Activated naive CD8-positive, alpha-beta T cell treated with anti-CD3 and anti-CD28 coated beads, Interleukin-2, amount 10 ng/mL, durations not matched to agents 7 days and 5 days (primary cell): ENCODE results near the gene TINAGL1. TPM values are rescaled to one million over a fixed set of nuclear protein-coding genes. Genes with fewer than 3 reads are reported as not detected.

Experiments used
- ATAC-seq: fragments of 150-1000 bp; cut with Tn5 transposase; one replicate; pipeline ENCODE4 v1.10.0; 2021; ENCODE audit warnings: low read depth, moderate library complexity
- POLR2A ChIA-PET: fragments of 350-600 bp; sonication (Branson Sonifier 250); formaldehyde crosslinking; loops from one replicate; lab custom pipeline; 2021; ENCODE audit warnings: antibody characterized with exemption; lab: Charles Lee
- DNase-seq: peaks from one replicate; pipeline ENCODE4 v3.0.0; 2021
- H3K27ac Mint-ChIP-seq: one replicate; pipeline ENCODE4 v1.8.0; 2022; ENCODE audit warnings: mild to moderate bottlenecking, mixed read lengths
- H3K27me3 Mint-ChIP-seq: one replicate; pipeline ENCODE4 v1.8.0; 2022; ENCODE audit warnings: mild to moderate bottlenecking, moderate library complexity, mixed read lengths
- H3K36me3 Mint-ChIP-seq: one replicate; pipeline ENCODE4 v1.8.0; 2021; ENCODE audit warnings: mild to moderate bottlenecking, mixed read lengths
- H3K4me1 Mint-ChIP-seq: one replicate; pipeline ENCODE4 v1.8.0; 2021; ENCODE audit warnings: mixed read lengths
- H3K4me3 Mint-ChIP-seq: one replicate; pipeline ENCODE4 v1.8.0; 2022; ENCODE audit warnings: mild to moderate bottlenecking, moderate library complexity, mixed read lengths
- H3K9me3 Mint-ChIP-seq: one replicate; pipeline ENCODE4 v1.8.0; 2021; ENCODE audit warnings: mixed read lengths
- total RNA-seq, 2 experiments: library from RNA; stranded (reverse); gene quantifications; one replicate each; pipeline ENCODE4 v1.2.3, GENCODE V29; 2021

Gene TINAGL1
- total RNA-seq, 2 experiments from 2014 or later: not detected

DNA sequence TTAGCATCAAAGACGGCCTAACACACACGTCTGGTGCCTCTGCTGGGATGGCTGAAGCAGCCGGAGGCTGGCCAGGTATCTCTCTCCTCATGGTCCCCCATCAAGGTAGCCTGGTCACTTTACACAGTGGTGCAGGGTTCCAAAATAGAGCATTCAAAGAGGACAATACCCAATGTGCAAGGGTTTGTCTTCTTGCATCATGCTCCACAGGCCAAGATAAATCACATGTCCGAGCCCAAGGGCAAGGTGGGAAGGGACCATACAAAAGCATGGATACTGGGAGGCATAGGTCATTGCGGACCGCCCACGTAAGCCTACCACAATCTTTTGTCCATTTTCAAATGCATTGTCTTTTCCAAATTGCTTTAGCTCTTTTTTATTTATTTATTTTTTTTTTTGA lies 23.8 kb upstream of the TINAGL1 start:
- Mint-ChIP-seq H3K27ac (no peak overlapping the region), H3K9me3 (no peaks in the 10 kb centered on the region), H3K36me3 (no peaks in the 10 kb centered on the region), H3K27me3 (peaks cover 40% of the 10 kb centered on the region), H3K4me3 (no peak overlapping the region), H3K4me1 (peaks cover 8% of the 10 kb centered on the region)
- POLR2A ChIA-PET: no interaction called here
- ATAC-seq (no peak), DNase-seq (no peak)

DNA sequence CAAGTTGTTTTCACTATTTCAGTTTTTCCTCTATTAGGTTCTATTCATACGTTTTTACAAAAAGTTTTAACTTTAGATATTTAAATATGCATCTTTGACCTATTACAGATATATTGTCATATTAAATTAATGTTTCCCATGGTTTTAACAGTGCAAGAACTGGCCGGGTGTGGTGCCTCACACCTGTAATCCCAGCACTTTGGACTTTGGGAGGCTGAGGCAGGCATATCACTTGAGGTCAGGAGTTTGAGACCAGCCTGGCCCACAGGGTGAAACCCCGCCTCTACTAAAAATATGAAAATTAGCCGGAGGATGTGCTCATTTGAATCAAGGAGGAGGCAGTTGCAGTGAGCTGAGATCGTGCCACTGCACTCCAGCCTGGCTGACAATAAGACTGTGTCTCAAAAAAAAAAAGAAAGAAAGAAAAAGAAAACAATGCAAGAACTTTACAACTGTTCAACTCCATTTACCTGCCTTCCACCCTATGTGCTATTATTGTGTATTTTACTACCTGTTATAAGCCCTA lies 19.8 kb upstream of the TINAGL1 start:
- POLR2A ChIA-PET: no interaction called here
- Mint-ChIP-seq H3K4me3 (no peak overlapping the region), H3K4me1 (no peaks in the 10 kb centered on the region), H3K27ac (no peak overlapping the region), H3K9me3 (no peaks in the 10 kb centered on the region), H3K36me3 (no peaks in the 10 kb centered on the region), H3K27me3 (peaks cover 47% of the 10 kb centered on the region)
- no peak for ATAC-seq
- no peak for DNase-seq

DNA sequence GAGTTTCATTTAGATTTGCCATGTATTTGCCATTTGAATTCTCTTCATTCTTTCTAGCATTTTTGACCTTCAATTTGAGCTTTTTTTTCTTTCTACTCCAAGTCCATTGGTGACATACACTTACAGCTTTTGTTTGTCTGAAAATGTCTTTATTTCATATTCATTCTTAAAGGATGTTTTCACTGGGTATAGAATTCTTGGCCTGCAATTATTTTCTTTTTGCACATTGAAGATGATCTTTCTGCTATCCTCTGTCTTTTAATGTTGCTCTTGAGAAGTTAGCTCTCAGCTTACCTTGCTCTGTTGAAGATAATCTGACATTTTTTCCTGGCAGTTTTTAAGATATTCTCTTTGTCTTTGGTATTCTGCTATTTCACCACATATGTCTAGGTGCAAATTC lies 16.6 kb upstream of the TINAGL1 start:
- Mint-ChIP-seq H3K36me3 (no peaks in the 10 kb centered on the region), H3K4me3 (no peak overlapping the region), H3K27me3 (peaks cover 37% of the 10 kb centered on the region), H3K4me1 (no peaks in the 10 kb centered on the region), H3K27ac (no peak overlapping the region), H3K9me3 (no peaks in the 10 kb centered on the region)
- DNase-seq: no peak
- POLR2A ChIA-PET: no interaction called here
- ATAC-seq: no peak

DNA sequence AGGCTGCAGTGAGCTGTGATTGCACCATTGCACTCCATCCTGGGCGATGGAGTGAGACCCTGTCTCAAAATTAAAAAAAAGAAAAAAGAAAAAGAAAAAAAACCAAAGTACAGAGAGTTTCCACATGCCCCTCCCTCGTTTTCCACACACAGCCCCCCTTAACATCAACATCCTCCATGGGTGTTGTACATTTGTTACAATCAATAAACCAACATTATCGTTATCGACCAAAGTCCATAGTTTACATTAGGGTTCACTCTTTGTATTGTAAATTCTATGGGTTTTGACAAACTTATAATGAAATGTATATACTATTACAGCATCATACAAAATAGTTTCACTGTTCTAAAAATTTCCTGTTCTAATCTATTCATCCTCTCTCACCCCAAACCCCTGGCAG lies 15.9 kb upstream of the TINAGL1 start:
- Mint-ChIP-seq H3K4me1 (no peaks in the 10 kb centered on the region), H3K27me3 (peaks cover 30% of the 10 kb centered on the region), H3K9me3 (no peaks in the 10 kb centered on the region), H3K27ac (no peak overlapping the region), H3K36me3 (no peaks in the 10 kb centered on the region), H3K4me3 (no peak overlapping the region)
- POLR2A ChIA-PET: no interaction called here
- DNase-seq (no peak), ATAC-seq (no peak)

DNA sequence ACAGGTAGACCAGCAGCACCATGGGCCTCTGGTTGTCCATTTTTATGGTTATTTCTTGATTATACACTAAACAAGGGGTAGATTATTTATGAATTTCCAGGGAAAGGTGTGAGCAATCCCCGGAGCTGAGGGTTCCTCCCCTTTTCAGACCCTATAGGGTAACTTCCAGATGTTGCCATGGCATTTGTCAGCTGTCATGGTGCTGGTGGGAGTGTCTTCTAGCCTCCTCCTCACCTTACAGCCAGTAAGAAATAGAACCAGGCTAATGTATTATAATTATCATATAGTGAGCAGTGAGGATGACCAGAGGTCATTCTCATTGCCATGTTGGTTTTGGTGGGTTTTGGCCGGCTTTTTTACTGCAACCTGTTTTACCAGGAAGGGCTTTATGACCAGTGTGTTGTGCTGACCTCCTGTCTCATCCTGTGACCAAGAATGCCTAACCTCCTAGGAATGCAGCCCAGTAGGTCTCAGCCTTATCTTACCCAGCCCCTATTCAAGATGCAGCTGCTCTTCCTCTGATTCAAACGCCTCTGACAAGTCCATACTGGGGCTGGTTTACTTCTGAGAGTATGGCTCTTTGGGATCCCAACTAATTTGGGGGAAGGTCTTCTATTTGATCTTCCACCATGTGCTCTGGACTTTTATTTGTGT lies 13.5 kb upstream of the TINAGL1 start:
- Mint-ChIP-seq H3K9me3 (no peaks in the 10 kb centered on the region), H3K27me3 (peaks cover 20% of the 10 kb centered on the region), H3K4me3 (no peak overlapping the region), H3K36me3 (no peaks in the 10 kb centered on the region), H3K4me1 (no peaks in the 10 kb centered on the region), H3K27ac (no peak overlapping the region)
- POLR2A ChIA-PET: interaction anchor here (1.0 kb wide), 1 partner anchor 14 kb away, joined by 3 read pairs; no protein-coding TSS in a partner anchor
- ATAC-seq (no peak), DNase-seq (no peak)

DNA sequence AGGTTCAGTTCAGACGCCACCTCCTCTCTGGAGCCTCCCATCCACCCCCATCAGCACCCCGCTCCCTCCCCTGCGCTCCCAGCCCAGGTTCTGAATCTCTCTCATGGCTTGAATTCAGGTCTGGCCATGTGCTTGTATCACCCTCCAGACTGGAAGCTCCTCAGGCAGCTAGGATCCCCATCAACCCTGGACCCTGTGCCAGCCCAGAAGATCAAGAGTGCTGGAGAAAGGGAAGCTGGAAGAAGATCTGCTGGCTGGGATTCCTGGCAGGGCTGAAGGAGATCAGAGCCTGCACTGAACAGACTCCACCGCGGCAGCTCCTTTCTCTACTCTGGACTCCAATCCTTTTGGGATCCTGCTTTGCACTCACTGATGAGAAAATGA lies 11.7 kb upstream of the TINAGL1 start:
- Mint-ChIP-seq H3K4me3 (no peak overlapping the region), H3K27ac (no peak overlapping the region), H3K4me1 (no peaks in the 10 kb centered on the region), H3K9me3 (no peaks in the 10 kb centered on the region), H3K36me3 (no peaks in the 10 kb centered on the region), H3K27me3 (peaks cover 15% of the 10 kb centered on the region)
- no peak for DNase-seq
- no peak for ATAC-seq
- POLR2A ChIA-PET: no interaction called here

DNA sequence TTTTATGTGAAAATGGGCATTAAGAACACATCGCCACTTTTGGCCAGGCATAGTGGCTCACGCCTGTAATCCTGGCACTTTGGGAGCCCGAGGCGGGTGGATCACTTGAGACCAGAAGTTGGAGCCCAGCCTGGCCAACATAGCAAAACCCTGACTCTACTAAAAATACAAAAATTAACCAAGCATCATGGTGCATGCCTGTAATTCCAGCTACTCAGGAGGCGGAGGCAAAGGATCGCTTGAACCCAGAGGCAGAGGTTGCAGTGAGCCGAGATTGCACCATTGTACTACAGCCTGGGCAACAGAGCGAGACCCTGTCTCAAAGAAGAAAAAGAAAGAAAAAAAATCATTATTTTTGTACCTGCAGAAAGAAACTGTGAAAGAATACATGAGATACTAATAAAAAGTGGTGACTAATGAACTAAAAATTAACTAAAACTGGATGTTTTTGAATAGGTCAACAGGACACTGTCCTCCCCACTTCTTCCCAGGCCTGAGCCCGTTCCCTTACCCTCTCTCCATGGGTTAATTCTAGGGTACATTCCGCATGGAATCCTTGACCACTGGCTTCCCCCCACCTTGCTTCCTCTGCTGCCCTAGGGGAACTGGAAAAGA lies 8.3 kb upstream of the TINAGL1 start:
- H3K27ac Mint-ChIP-seq: no peak overlapping the region
- H3K9me3 Mint-ChIP-seq: no peaks in the 10 kb centered on the region
- H3K4me1 Mint-ChIP-seq: no peaks in the 10 kb centered on the region
- ATAC-seq (no peak), DNase-seq (no peak)
- no peaks in the 10 kb centered on the region for H3K36me3 Mint-ChIP-seq
- peaks cover 7% of the 10 kb centered on the region for H3K27me3 Mint-ChIP-seq
- H3K4me3 Mint-ChIP-seq: no peak overlapping the region
- POLR2A ChIA-PET: no interaction called here

DNA sequence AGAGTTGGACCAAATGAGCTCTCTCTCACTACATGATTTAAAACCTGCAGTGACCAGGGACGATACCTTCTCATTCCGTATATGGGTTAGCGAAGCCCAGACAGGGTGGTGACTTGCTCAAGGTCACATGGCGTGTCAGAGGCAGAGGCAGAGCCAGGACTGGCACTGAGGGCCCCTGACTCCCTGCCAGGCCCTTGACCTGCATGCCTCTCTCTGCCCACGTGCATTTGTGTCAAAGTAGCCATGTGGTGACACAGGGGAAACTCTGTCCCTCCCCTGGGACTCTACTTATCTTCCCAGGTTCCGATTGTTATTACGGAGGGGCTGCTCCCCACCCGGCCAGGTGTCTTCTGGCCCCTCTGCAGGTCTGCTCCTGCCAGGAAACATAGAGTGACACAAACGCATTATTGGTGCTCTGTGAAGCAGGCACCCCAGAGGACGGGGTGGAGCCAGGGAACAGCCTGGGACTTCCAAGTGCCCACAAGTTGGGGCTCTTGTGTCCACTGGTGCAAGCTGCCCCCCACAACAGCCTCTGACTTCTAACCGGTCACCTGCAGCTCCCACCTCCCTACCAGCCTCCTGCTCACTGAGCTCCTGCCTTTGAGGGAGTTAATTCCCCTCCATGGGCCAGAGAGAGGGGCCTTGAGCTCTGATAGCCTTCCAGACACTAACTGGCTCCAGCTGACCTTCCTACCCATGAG lies 7.3 kb upstream of the TINAGL1 start:
- Mint-ChIP-seq H3K36me3 (no peaks in the 10 kb centered on the region), H3K4me3 (no peak overlapping the region), H3K4me1 (no peaks in the 10 kb centered on the region), H3K27me3 (peaks cover 7% of the 10 kb centered on the region), H3K9me3 (no peaks in the 10 kb centered on the region), H3K27ac (no peak overlapping the region)
- no peak for DNase-seq
- POLR2A ChIA-PET: no interaction called here
- no peak for ATAC-seq

DNA sequence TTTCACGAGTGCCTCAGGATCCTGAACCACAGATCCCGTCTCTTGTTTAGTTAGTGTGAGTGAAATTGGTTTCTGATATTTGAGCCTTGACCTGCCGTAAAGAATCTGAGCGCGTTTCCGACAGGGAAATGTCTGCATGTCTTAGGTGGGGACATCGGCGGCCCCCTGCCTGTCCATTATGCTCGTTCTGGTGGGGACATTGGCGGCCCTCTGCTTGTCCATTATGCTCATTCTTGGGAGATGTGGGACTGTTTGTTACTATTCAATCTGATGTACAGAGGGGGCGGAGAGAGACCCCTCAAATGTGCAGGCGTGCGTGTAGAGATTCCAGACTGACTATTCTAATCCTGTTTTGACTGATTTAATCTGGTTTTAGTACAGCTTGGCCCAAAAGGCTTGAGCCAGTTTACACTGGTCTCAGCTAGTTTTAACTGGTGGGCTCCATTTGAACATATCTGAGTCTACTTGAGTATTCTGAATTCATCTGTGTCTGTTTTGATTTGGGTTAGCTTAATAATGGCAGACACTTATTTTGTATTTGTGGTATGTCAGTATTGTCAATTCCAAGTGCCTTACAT lies 6.6 kb upstream of the TINAGL1 start:
- H3K4me3 Mint-ChIP-seq: no peak overlapping the region
- no peaks in the 10 kb centered on the region for H3K4me1 Mint-ChIP-seq
- H3K9me3 Mint-ChIP-seq: no peaks in the 10 kb centered on the region
- no peak for DNase-seq
- ATAC-seq: no peak
- H3K27me3 Mint-ChIP-seq: peaks cover 7% of the 10 kb centered on the region
- no peaks in the 10 kb centered on the region for H3K36me3 Mint-ChIP-seq
- no peak overlapping the region for H3K27ac Mint-ChIP-seq
- POLR2A ChIA-PET: no interaction called here

DNA sequence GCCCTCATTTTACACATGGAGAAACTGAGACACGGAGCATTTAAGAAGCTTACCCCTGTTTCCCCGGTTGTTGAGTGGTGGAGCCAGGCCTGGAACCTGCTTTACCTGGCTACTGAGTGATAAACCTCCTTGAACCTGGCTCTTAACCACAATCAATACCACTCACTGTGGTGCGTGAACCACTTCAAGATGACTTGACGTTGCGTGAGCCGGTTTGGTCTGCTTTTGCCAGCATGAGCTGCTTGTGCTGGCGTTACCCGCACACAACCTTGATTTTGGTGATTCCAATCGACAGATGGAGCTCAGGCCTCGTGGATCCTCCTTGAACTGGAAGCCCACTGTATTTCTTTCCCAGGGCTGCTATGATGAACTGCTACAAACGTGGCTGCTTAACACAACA lies 6.1 kb upstream of the TINAGL1 start:
- Mint-ChIP-seq H3K4me3 (no peak overlapping the region), H3K36me3 (no peaks in the 10 kb centered on the region), H3K27me3 (peaks cover 7% of the 10 kb centered on the region), H3K4me1 (no peaks in the 10 kb centered on the region), H3K27ac (no peak overlapping the region), H3K9me3 (no peaks in the 10 kb centered on the region)
- POLR2A ChIA-PET: no interaction called here
- DNase-seq: no peak
- no peak for ATAC-seq

DNA sequence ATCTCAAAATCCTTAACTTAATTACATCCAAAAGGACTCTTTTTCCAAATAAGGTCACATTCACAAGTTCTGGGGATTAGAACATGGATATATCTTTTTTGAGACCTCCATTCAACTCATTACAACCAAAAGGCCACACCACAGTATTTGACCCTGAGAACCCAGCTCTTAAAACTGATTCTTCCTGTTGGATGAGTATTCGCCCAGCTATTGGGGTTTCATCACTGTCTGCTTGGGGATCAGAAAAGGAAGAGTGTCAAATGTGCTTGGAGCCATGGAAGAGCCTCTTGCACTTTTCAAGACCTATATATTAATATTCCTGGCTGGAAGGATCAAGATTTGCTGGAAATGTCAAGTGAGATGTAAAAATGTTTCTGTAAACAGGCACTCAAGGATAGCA lies 5.4 kb upstream of the TINAGL1 start:
- POLR2A ChIA-PET: no interaction called here
- no peak for ATAC-seq
- Mint-ChIP-seq H3K36me3 (no peaks in the 10 kb centered on the region), H3K9me3 (no peaks in the 10 kb centered on the region), H3K27me3 (peaks cover 7% of the 10 kb centered on the region), H3K4me1 (no peaks in the 10 kb centered on the region), H3K4me3 (no peak overlapping the region), H3K27ac (no peak overlapping the region)
- DNase-seq: no peak

DNA sequence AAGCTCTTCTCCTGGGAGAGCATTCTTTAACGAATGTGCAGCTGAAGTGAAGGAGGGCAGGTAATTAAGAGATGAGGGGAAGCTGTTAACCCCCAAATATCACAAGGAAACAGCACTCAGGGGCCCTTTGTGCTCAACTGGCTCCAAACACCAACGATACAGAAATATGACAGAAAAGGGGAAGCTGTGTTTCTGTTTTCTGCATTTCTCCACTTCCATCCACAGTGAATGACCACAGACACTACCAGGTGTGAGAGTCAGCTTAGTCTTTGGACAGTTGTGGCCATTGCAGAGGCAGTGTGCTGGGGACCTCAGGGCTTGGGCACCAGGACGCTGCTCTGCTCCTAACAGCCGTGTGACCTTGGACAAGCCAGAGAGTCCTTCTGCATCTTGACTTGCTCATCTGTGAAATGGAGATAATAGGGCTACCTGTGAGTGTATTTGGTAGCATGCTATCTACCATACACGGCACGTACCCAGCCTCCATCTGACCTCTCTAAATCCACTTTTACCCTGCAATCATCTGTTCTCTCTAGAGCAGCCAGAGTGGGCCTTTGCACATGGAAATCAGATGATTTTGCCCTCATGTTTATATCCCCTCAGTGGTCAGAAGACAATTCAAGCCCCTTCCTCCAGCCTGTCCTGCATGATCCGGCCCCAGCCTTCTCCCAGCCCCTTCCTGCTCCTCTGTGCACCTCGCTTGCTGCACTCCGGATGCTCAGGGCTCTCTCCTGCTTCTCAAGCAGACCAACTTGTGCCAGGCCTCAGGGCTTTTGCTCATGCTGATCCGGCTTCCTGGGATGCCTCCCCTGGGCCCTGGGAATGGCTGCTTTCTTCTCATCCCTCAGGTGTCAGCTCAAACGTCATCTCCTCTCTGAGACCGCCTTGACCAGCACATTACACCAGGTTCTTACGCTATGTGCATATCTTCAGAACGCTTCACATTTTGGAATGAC lies 4.7 kb upstream of the TINAGL1 start:
- Mint-ChIP-seq H3K9me3 (no peaks in the 10 kb centered on the region), H3K36me3 (no peaks in the 10 kb centered on the region), H3K4me3 (no peak overlapping the region), H3K27ac (no peak overlapping the region), H3K27me3 (peaks cover 5% of the 10 kb centered on the region), H3K4me1 (no peaks in the 10 kb centered on the region)
- ATAC-seq: no peak
- POLR2A ChIA-PET: no interaction called here
- no peak for DNase-seq
